AG09309 (cell line): ENCODE data around the gene CACNA1H.

ENCODE experiments used
- DNase-seq: peaks from one replicate; pipeline ENCODE4 v3.0.0-alpha.2; 2010; ENCODE audit warnings: low read depth
- H3K4me3 ChIP-seq: 2 replicates; pipeline ENCODE4 v1.5.1; 2011; ENCODE audit warnings: mild to moderate bottlenecking, low read depth, low read length, moderate library complexity; ENCODE audit not compliant: control insufficient read depth
- TF ChIP-seq, protein P1 (sequence below): IDR thresholded peaks from 2 replicates; pipeline ENCODE4 v1.5.1; 2011; ENCODE audit warnings: mild to moderate bottlenecking, low read depth, low read length, inconsistent platforms; ENCODE audit not compliant: insufficient read depth, control insufficient read depth; ENCODE audit errors: missing control alignments

CACNA1H gene

DNA sequence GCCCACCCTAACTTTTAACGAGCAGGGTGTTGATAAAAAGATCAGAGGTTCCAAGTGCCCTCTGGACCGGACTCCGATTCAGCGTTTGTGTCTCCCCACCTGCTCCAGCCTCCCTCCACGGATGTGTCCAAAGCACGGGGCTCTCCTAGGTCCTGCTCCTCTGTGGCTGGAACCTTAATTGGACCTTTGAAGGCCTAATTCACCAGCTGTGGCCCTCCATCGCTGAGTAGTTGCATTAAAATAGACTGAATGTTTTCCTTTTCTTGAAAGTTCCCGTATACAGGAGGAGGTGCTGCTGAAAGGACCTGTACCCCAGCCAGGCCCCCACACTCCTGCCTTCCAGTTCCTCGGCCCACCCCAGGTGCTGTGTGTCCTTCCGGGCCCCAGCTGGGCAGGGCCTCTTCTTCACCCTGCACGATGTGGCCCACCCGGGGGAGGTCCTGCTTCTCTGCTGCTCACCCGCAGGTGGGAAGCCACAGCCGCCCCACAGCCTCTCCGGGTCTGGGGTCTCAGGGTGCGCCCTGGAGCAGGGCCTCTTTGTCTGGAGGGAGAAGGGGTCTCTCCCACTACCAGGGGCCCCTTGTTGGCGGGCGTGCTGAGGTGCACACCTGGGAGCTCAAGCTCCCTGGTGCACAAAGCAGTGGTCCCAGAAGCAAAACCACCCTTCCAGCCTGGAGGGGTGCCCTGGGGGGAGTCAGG lies 1.3 kb upstream of the CACNA1H start:
- H3K4me3 ChIP-seq, result no peak overlapping the region
- DNase-seq, result no peak
- TF ChIP-seq, protein P1, sequence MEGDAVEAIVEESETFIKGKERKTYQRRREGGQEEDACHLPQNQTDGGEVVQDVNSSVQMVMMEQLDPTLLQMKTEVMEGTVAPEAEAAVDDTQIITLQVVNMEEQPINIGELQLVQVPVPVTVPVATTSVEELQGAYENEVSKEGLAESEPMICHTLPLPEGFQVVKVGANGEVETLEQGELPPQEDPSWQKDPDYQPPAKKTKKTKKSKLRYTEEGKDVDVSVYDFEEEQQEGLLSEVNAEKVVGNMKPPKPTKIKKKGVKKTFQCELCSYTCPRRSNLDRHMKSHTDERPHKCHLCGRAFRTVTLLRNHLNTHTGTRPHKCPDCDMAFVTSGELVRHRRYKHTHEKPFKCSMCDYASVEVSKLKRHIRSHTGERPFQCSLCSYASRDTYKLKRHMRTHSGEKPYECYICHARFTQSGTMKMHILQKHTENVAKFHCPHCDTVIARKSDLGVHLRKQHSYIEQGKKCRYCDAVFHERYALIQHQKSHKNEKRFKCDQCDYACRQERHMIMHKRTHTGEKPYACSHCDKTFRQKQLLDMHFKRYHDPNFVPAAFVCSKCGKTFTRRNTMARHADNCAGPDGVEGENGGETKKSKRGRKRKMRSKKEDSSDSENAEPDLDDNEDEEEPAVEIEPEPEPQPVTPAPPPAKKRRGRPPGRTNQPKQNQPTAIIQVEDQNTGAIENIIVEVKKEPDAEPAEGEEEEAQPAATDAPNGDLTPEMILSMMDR, result no peak

GRCh38 chr16:1152123-1152638 lies 725 bp upstream of the CACNA1H start:
- TF ChIP-seq, protein P1, result no peak
- no peak overlapping the region for H3K4me3 ChIP-seq
- DNase-seq, result no peak

GRCh38 chr16:1153480-1154160 lies 714 bp downstream of the CACNA1H start:
- TF ChIP-seq, protein P1, result no peak
- no peak for DNase-seq
- no peak overlapping the region for H3K4me3 ChIP-seq

DNA sequence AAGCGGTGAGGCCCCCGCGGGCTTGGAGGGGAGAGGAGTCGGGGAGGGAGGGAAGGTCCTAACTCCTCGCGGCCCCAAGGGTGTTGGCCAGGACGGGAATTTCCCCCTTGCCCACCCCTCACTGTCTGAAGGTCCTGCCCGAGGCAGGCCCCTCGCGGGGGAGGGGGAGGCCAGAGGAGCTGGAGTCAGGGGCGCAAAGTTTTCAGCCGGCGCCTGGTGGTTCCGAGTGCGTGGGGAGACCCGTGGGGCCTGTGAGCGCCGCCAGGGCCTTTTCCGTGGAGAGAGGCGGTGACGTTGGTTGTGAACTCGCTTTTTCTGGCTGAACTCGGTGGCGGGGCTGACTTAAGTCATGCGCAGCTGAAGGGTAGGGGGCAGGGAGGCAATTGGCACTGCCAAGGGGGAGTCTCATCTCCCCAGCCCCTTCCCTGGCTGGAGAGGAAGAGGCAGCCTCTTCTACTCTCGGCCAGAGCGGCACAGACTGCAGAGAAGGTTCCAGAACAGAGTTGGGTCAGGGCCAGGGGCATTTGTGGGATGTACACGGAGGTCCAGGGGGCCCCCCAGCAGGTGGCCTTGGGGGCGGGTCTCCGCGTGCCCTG lies 1.5 kb downstream of the CACNA1H start:
- DNase-seq, result no peak
- TF ChIP-seq, protein P1, result no peak
- no peak overlapping the region for H3K4me3 ChIP-seq

DNA sequence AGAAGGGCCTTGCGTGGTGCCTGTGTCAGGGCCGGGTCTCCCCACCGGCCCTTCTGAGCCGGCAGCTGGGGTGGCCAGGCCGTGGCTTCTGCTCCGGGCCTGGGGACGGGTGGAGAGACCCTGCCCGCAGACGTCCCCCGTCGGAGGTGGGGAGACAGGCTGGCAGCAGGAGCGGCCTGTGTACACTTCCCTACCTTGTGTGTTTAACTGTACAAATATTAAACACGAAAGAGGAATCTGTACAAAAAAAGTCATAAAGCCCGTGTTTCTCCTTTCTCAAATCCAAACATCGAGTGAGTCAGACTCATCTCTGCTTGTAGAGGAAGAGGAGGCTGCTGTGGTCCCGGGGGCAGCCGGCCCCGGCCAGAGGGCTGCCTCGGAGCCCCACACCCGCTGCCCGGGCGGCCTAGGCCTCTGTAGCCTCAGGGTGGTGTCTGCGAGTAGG lies 2.0 kb downstream of the CACNA1H start:
- no peak overlapping the region for H3K4me3 ChIP-seq
- no peak for DNase-seq
- TF ChIP-seq, protein P1, result no peak

DNA sequence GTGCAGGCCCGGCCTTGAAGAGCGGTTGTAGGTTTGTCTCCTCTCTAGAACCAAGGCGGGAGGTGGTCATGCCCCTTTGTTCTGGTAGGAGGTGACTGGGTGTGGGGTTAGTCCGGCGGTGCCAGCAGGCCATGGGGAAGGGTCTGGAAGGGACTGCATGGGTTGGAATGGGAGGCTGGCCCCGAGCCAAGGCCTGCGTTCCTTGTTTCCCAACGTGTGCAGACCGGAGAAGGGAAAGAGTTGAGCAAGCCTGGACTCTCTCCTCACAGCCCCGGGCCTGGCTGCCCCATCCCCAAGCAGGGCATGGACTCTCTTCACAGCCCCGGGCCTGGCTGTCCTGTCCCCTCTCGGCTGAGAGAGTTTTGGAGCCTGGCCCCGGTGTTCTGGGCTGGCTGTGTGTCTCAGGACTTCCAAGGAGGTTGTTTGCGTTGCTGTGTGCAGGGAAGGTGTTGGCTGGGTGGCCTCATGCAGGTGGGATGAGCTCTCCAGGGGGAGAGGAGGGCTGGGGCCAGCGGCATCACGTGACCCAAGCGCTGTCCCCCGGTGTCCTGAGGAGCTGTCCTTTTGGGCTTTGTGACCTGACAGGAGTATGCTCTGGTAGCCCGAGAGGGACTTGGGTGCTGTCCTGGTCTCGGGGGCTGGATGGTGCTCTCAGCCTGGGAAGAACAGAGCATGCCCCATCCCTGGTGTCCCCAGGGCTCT lies 2.6 kb downstream of the CACNA1H start:
- TF ChIP-seq, protein P1, result no peak
- DNase-seq, result no peak
- H3K4me3 ChIP-seq, result no peak overlapping the region
